Activated CD4-positive, alpha-beta T cell treated with anti-CD3 and anti-CD28 coated beads, Interleukin-2, amount 50 U/mL, for 1 hour (primary cell): ENCODE data around the gene PHACTR1.
"Not testable (repeated sequence)": the region's sequence is repeated elsewhere in the genome, so short reads cannot be mapped to it uniquely, and the experiment has no call there.

Experiments
- DNase-seq: peaks from one replicate; pipeline ENCODE4 v3.0.0-alpha.2; 2020

PHACTR1 gene

GRCh38 chr6:12716298-12716916 is at the start of gene PHACTR1:
PHACTR1 (plus strand) TSS chr6:12716767.
- no peak for DNase-seq

DNA sequence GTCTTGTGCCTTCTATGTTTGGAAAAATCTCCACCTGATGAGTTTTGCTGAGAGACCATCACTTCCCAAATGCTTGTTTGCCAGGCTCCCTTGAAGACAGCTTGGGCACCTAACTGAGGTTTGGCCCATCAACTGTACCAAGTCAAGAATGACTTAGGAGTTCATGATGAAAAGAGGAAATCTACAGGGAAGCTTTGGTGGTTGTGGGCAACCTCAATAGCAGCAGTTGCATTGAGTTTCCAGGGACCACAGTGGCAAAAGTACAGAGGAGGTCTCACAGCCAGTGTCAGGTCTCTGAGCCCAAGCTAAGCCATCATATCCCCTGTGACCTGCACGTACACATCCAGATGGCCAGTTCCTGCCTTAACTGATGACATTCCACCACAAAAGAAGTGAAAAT is 49.7 kb upstream of the PHACTR1 start:
- no peak for DNase-seq

GRCh38 chr6:12675931-12676330 is 40.6 kb upstream of the PHACTR1 start:
- no peak for DNase-seq

DNA sequence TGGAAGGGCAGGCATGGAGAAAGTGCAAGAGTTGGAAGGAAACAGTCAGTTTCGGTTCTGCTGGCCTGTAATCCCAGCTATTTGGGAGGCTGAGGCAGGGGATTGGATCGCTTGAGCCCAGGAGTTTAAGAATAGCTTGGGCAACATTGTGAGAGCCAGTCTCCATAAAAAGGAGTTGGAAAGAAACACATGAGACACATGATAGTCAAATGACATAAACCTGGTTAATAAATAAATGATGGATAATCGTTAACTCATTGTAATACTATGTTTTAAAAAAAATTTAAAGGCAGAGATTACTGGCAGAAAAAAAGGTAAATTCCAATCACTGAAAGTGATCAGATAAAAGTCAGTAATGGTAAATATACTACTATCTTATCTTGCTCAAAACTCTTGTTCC is 37.2 kb upstream of the PHACTR1 start:
- no peak for DNase-seq

DNA sequence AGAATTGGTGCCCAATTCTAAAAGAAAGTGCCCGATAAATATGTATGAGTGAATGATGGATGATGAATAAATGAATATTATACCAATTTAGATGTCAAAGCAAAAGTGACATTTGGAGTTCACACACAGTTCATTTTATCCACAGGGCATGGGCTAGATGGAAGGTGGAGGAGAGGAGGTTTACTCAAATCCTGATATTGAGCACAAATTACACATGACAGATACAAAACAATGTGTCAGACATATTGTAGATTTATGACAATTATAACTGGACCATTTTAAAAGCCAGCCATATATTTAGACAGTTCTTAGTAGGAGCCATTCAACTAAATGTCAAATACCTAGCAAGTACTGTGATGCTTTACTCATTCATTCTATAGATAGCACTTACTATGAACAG is 23.4 kb upstream of the PHACTR1 start:
- DNase-seq: no peak

GRCh38 chr6:12698298-12698697 is 18.3 kb upstream of the PHACTR1 start:
- DNase-seq: no peak

- no peak for DNase-seq
Measured at GRCh38 chr6:12704946-12705345, 11.6 kb upstream of the PHACTR1 start.

DNA sequence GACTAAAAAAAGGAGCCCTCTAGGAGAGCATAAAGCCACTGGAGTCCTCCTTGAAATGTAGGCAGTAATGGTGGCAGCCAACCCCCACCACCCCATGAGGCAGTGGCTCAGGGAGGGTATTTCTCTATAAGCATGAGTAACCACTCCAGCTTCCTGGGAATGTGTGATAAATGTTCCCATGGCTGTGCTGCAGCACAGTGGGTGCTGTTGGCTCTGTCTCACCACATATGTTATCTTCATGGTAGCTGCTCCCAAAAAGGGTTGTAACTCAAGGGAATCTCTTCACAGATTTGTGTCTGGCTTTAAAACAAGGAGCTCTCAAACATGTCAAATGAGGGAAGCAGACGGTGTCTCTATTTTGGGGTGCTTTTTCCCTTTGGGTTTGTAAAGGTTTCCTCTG is 7.5 kb upstream of the PHACTR1 start:
- DNase-seq: no peak

- no peak for DNase-seq
Measured at GRCh38 chr6:12709556-12710232, 6.9 kb upstream of the PHACTR1 start.

DNA sequence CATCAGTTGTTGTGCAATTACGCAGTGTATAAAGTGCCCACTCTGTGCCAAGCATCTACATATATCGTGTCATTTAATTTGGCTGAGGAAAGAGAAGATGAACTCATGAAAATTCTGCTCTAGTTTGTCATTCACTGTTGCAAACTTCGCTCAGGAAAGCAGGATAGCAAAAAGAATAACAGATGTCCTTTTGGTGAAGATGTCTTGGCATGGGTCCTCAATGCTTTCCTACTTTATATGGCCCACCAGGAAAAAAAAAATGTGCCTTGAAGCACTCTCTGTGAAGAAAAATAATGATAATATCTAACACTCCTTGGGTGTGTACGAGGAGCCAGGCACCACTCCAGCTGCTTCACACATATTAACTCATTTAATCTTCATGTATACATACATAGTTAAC is 5.6 kb upstream of the PHACTR1 start:
- DNase-seq: no peak

DNA sequence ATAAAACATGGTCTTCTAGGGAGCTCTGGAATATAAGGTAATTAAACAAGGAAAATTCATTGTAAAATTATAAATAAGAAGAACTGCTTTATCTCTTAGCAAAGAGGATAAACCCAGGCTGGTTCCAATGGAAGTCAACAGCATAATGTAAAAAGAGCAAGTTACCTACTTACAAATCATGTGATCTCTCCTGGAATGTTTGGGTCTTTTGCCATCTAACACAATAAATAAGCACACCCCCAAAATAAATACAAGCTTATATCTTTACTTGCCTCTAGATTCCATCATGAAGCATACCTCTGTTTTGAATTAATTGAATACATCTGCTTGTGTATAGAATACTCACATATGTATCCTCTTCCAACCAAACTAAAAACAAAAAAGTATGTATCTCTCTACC is 2.5 kb upstream of the PHACTR1 start:
- DNase-seq: no peak

DNA sequence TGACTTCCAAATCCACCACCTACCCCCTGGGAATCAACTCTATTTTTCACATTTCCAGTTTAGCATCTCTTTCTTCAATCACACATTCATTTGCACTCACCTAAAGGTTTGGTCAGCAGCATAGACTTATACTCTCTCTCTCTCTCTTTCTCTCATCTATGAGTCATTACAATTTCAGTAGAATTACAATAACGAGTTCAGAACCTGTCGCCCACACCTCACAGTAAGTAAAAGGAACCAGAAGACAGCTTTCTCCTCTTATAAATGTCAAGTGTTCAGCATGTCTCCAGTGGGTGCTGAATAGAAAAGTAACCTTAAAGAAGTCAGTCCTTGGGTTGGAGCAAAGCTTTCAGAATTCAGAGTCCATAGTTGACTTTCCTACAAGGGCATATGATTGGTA is 1.1 kb upstream of the PHACTR1 start:
- no peak for DNase-seq

GRCh38 chr6:12717356-12717755 is 789 bp downstream of the PHACTR1 start:
- DNase-seq: no peak

DNA sequence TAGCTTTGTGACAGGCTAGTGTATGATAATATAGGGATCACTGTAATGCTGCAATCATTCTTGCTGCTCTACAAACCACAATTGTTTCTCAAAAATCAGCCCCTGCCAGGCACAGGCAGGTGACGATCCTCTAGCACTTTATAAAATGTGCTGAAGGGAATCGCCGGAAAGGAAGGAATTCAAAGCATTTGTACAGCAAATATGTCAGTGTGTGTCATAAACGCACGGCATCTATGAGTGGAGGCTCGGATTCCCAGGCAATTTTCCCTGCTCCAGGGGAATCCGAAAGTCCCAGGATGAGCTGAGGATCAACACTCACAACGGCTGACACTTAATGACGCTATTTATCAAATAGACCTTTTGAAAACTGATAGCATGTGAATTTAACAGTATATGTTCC is 1.4 kb downstream of the PHACTR1 start:
- no peak for DNase-seq

GRCh38 chr6:12719017-12719416 is 2.5 kb downstream of the PHACTR1 start:
- no peak for DNase-seq

DNA sequence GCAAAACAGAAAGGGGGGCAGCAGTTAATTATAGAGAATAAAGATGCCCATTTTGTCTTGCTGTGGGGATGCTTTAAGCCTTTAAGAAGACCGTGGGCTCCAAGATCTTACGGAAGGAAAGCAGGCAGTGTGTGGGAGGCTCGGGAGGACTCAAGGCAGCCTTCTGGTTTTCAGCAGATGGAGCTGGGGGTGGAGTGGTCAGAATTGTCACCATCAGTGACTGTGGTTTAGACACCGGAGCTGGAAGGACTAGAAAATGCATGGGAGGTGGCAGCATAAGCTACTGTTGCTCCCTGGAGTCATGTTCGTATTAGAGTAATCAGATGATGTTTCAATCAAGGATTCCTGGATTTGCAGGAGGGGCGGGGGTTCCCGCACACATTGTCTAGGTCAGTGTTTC is 3.7 kb downstream of the PHACTR1 start:
- DNase-seq: no peak

DNA sequence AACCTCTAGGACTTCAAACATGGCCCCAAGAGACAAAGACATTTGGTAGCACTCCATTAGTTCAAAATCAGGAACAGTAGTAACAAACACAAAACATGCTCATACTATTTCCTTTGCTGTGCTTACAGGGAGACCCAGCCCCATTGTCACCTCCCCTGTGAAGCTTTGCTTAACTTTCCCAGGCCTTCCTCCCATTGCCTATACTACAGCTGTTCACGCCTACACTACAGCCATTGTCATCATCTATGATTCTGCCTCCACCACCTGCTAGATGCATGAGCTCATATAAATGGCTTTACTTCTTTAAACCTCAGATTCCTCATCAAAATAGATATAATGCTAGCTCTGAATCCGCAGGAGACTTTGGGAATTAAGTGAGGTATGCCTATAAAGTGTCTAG is 8.7 kb downstream of the PHACTR1 start:
- DNase-seq: no peak

- no peak for DNase-seq
Measured at GRCh38 chr6:12729467-12729866, 12.9 kb downstream of the PHACTR1 start.

DNA sequence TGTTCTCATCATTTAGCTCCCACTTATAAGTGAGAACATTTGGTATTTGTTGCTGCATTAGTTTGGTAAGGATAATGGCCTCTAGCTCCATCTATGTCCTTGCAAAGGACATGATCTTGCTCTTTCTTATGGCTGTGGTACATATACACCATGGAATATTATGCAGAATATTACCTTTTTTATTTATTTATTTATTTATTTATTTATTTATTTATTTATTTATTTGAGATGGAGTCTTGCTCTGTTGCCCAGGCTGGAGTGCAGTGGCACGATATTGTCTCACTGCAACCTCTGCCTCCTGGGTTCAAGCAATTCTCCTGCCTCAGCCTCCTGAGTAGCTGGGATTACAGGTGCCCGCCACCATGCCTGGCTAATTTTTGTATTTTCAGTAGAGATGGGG is 14.2 kb downstream of the PHACTR1 start:
- DNase-seq: not testable (repeated sequence)

DNA sequence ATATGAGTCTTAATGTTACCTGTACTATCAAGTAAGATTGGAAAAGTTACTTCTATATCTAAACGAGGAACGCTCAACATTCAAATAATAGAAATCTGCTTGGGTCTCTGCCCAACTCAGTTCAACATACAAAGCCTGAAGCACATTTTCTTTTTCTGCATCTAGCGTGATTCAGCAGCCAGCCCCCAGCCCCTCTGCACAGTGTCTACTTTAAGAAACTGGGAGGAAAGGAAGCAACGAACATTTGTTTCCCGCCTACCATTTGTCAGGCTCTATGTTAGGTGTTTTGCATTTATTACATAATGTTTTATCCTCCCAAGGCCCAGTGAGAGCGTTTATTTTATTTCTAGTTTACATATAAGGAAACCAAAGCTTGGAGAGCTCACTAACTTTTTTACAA is 17.3 kb downstream of the PHACTR1 start:
- DNase-seq: no peak

GRCh38 chr6:12735786-12736185 is 19.2 kb downstream of the PHACTR1 start:
- no peak for DNase-seq

DNA sequence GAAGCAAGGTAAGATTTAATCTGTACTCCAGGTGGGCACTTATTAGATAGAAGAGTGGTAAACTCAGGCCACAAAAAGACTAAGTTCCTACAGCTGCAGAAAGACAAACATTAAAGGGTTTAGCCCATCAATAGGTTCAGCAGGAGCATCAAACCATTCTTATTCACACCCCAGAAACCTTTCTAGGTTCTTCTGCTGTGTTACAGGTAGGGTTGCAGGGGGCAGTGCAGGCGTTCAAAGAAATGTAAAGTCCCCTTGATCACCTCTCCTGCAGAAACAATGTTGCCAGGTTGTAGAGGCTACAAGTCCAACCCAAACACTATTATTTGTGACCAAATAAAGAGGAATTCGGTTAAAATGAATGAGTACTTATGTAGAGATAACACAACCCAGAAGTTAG is 31.8 kb downstream of the PHACTR1 start:
- DNase-seq: no peak

DNA sequence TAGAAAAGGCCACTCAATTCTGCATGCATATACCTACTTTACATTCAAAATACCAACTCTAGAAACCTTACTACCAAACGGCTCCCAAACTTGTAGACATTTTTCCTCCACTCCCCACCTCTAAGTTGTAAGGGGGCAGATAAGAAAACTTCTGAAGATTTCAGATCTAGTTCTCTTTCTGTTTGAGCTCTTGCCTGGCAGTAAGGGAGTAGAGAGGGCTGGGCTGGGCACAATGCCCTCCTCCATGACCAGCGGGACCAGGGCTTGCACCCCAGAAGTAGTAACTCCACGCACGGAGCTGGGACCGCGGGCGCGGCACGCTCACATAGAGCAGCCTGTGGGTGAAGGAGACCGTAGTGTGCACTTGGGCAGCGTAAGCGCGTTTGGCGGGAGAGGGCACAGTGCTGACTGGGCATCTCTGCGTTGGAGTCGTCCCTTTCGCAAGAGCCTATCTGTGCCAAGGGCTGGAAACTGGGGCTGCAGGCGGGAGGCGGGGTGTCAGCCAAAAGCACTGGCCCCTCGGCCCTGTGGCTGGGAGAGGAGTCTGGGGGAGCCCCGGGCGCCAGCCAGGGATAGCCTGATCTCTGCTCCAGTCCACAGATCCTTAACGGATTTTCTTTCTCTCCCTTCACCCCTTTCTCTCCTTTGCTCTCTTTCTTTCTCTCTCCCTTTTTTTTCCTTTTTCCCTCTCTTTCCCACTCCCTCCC is 32.4 kb downstream of the PHACTR1 start:
- no peak for DNase-seq
